ENCODE results near the gene CPT1C. TPM values are rescaled to one million over a fixed set of nuclear protein-coding genes. Genes with fewer than 3 reads are reported as not detected.

Gene CPT1C
- total and polyA plus RNA-seq, 2 of the 8 experiments (the other 6 are each of a cell fraction or from before 2014, with no cell fraction given): 79.6 to 91.8 TPM

DNA sequence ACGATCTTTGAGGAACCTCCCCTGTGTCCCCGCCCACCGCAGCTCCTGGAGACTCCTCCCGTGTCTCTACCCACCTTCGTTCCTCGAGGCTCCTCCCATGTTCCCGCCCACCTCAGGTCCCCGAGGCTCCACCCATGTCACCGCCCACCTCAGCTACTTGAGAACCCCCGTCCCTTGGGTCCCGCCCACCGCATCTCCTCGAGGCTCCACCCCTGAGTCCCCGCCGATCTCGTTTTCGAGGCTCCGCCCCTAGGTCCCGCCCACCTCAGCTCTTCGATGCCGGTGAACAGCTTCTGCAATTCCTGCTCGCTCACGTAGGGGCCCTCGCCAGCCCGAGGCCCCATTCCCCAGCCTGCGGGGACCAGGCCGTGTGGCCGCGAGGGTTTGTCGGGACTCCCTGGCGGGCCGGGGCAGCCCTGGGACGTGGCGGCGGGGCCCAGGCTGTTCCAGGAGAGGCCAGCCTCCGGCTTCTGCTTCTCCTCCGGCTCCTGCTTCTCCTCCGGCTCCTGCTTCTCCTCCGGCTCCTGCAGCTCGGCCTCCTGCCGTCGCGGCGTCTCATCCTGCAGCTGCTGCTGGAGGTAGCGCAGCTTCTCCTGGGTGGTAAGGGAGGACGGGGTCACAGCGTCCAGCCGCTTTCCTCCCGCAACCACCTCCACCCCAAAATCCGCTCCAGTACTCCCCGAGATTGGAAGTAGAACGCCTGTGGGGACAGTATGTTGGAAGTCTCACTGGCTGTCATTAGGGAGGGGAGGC, 55.5 kb downstream of the CPT1C start:
- H3K4me3 ChIP-seq (ENCODE audit: extremely low read depth in 1 of 4, insufficient read depth in 2 of 4, low read depth in 3 of 4, low read length in 4 of 4): peak overlapping the region in 1 of 4 experiments; percentile 9; a peak in 1 of 8 replicates
- no peaks in the 10 kb centered on the region for H3K27me3 ChIP-seq (replicated peaks in 1 of 4; ENCODE audit: control insufficient read depth in 3 of 4, extremely low read depth in 1 of 4, insufficient read depth in 3 of 4, low read length in 3 of 4)
- no peaks in the 10 kb centered on the region for H3K23me2 ChIP-seq (ENCODE audit: low read depth, low read length)
- FAIRE-seq (no peak), DNase-seq (ENCODE audit: low read depth in 1 of 2, low spot score in 2 of 2) (peak; percentile 97)
- ChIA-PET POLR2A (ENCODE audit: partially characterized antibody) (interaction anchor here (0.6 to 1.7 kb wide), 8 partner anchors 13 to 105 kb away, joined by 3 to 8 read pairs (median 4); partner anchors contain the start of genes FUZ and PTOV1), CTCF (ENCODE audit: partially characterized antibody) (interaction anchor here (0.8 to 1.9 kb wide), 12 partner anchors 9 to 65 kb away, joined by 3 to 8 read pairs (median 4); partner anchors contain the start of gene TSKS)
- H3K9ac ChIP-seq (replicated peaks in 1 of 4; ENCODE audit: extremely low read depth in 1 of 4, low read depth in 3 of 4, low read length in 3 of 4): no peak overlapping the region; a peak in 1 of 7 replicates
- no peak overlapping the region; the same call in 1 of the 2 replicates for H4K8ac ChIP-seq (ENCODE audit: extremely low read depth, insufficient read depth, low read length)
- H3K4ac ChIP-seq (replicated peaks; ENCODE audit: insufficient read length, low read depth, low read length): no peak overlapping the region
- H2BK12ac ChIP-seq (ENCODE audit: low read depth, low read length): peak overlapping the region; percentile 19; the same call in 1 of the 2 replicates
- H3K27ac ChIP-seq (ENCODE audit: low read depth, low read length): no peak overlapping the region
- H2BK20ac ChIP-seq (ENCODE audit: low read length): no peak overlapping the region
- no peaks in the 10 kb centered on the region for H4K20me1 ChIP-seq (replicated peaks in 1 of 2; ENCODE audit: control insufficient read depth in 1 of 2, insufficient read depth in 2 of 2, low read length in 2 of 2)
- H4K91ac ChIP-seq (replicated peaks; ENCODE audit: insufficient read length, low read length): no peak overlapping the region
- H2BK5ac ChIP-seq (ENCODE audit: low read depth, low read length): peak overlapping the region; percentile 12; the same call in 1 of the 2 replicates
- no peak overlapping the region; the same call in 1 of the 2 replicates for H3K18ac ChIP-seq (ENCODE audit: extremely low read depth, low read length)
- H3K9me3 ChIP-seq (ENCODE audit: insufficient read depth in 2 of 2, low read depth in 1 of 2, low read length in 1 of 2): peaks cover 0 to 8% of the 10 kb centered on the region in 2 experiments; a peak in 1 of 4 replicates
- H2BK120ac ChIP-seq (replicated peaks; ENCODE audit: low read depth, low read length): no peak overlapping the region
- no peaks in the 10 kb centered on the region for H3K36me3 ChIP-seq (ENCODE audit: control insufficient read depth in 2 of 4, insufficient read depth in 4 of 4, low read length in 3 of 4)
- H3K23ac ChIP-seq (ENCODE audit: insufficient read length): no peak overlapping the region
- no peaks in the 10 kb centered on the region for H3K79me1 ChIP-seq (ENCODE audit: low read depth, low read length)
- no peak overlapping the region for H3K14ac ChIP-seq (ENCODE audit: insufficient read length)
- no peaks in the 10 kb centered on the region for H3K79me2 ChIP-seq (ENCODE audit: control insufficient read depth in 1 of 2, insufficient read depth in 2 of 2, low read length in 2 of 2)
- H3K4me2 ChIP-seq (ENCODE audit: insufficient read depth in 1 of 2, low read depth in 2 of 2, low read length in 2 of 2): no peak overlapping the region
- H2BK15ac ChIP-seq (ENCODE audit: low read length): 0 out of 2 replicates have a peak overlapping the region, but pooled peaks have one; percentile 83
- H2AFZ ChIP-seq (ENCODE audit: low read length): no peak overlapping the region
- 83% methylated on average over 22 of the region's 52 CpGs; no CpG with 5 or more reads in 1 of the 2 experiments for WGBS, 2 experiments (ENCODE audit: extremely low coverage in 1 of 2, insufficient coverage in 1 of 2, insufficient read length in 1 of 2, insufficient replicate concordance in 2 of 2, low coverage in 1 of 2, low lambda C conversion rate in 2 of 2, missing lambda C conversion rate in 1 of 2)
- H3K56ac ChIP-seq (replicated peaks; ENCODE audit: insufficient read length, low read depth, low read length): no peak overlapping the region
- H4K5ac ChIP-seq (ENCODE audit: insufficient read length, low read depth, low read length): peak overlapping the region; percentile 19
- no peaks in the 10 kb centered on the region; a peak in 2 of 7 replicates for H3K4me1 ChIP-seq (replicated peaks in 1 of 4; ENCODE audit: control insufficient read depth in 3 of 4, insufficient read depth in 4 of 4, low read length in 3 of 4)
- H2AK5ac ChIP-seq (ENCODE audit: low read depth, low read length): no peak overlapping the region
- TF ChIP-seq, protein P1, sequence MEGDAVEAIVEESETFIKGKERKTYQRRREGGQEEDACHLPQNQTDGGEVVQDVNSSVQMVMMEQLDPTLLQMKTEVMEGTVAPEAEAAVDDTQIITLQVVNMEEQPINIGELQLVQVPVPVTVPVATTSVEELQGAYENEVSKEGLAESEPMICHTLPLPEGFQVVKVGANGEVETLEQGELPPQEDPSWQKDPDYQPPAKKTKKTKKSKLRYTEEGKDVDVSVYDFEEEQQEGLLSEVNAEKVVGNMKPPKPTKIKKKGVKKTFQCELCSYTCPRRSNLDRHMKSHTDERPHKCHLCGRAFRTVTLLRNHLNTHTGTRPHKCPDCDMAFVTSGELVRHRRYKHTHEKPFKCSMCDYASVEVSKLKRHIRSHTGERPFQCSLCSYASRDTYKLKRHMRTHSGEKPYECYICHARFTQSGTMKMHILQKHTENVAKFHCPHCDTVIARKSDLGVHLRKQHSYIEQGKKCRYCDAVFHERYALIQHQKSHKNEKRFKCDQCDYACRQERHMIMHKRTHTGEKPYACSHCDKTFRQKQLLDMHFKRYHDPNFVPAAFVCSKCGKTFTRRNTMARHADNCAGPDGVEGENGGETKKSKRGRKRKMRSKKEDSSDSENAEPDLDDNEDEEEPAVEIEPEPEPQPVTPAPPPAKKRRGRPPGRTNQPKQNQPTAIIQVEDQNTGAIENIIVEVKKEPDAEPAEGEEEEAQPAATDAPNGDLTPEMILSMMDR (IDR thresholded peaks at IDR 0.05; ENCODE audit: control extremely low read depth in 1 of 3, insufficient read depth in 1 of 3, low read depth in 1 of 3, low read length in 3 of 3): peak; percentile 26 to 37 (median 29); a peak in 3 of 4 replicates
- TF ChIP-seq JUN (IDR thresholded peaks at IDR 0.05; ENCODE audit: low read depth, low read length) (no peak), TAF1 (IDR thresholded peaks at IDR 0.05; ENCODE audit: low read depth, low read length) (no peak), ASH2L (IDR thresholded peaks at IDR 0.05; ENCODE audit: low read length) (no peak), SIN3A (conservative IDR thresholded peaks at IDR 0.05 in 1 of 2, IDR thresholded peaks at IDR 0.05 in 1 of 2; ENCODE audit: low read depth in 1 of 2, low read length in 2 of 2) (0 out of 4 replicates have a peak, but pooled peaks of 1 of the 2 experiments have one; percentile 22), POLR2AphosphoS5 (IDR thresholded peaks at IDR 0.05; ENCODE audit: low read depth, low read length) (no peak)
- TF ChIP-seq, protein P2, sequence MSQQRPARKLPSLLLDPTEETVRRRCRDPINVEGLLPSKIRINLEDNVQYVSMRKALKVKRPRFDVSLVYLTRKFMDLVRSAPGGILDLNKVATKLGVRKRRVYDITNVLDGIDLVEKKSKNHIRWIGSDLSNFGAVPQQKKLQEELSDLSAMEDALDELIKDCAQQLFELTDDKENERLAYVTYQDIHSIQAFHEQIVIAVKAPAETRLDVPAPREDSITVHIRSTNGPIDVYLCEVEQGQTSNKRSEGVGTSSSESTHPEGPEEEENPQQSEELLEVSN (IDR thresholded peaks at IDR 0.05): peak; percentile 71

All from H1 (cell line).